HG02943 (cell line): ENCODE measurements around the gene PRCD.
"Not testable (repeated sequence)": the region's sequence is repeated elsewhere in the genome, so short reads cannot be mapped to it uniquely, and the experiment has no call there.

Experiments used
- ATAC-seq: cut with Tn5 transposase; IDR thresholded peaks from one replicate; pipeline ENCODE4 v1.9.1; 2021; ENCODE audit warnings: mild to moderate bottlenecking, low read depth, moderate library complexity; ENCODE audit not compliant: unreplicated experiment

Gene PRCD

DNA sequence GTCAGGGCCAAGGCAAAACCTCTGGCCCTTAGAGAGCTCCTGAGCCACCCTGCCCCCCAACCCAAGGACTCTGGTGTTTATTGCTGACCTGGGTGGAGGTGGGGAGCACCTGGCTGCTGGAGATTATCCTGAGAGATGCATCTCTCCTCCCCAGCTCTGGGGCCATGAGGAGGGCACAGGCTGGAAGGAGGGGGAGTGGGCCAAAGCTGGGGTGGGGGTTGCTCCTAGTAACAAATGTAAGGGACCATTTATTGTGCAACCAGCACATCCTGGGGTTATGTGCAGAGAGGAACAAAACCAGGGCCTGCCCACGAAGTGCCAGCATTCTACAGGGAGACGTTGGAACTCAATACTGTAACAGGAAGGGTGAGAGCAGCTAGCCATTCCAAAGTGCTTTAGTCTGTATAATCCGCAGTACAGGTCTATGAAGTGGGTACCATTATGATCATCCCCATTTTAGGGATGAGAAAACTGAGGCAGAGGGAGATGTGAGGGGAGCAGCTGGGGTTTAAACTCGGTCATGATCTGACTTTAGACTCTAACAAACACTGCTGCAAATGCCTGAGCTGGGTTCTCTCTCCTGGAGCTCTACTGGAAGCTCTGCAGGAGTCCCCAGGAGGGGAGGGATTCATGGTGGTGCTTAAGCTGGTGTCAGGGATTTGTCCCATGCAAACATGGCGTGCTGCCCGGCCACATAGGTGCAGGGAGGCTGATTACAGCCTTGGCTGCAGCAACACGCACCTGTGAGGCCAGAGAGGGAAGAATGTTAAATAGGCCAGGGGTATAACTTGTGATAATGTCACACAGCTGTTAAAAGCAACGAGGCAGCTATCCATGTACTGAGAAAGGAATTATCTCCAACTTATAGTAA, 37.3 kb upstream of the PRCD start:
- no peak for ATAC-seq

DNA sequence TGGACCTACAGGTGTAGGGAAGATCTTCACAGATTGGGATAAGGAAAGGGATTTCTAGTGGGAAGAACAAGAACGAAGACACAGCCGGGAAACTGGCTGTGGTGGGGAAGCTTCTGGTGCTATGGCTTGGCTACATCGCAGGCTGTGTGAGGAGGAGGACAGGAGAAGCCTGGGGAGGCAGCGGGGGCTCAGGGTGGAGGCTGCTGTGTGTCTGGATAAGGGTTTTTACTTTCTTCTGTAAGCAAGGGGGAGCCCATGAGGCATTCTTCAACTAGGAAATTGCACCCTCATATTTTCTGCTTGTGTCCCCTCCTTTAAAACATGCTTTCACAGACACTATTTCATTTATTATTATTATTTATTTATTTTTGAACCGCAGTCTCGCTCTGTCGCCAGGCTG, 35.7 kb upstream of the PRCD start:
- no peak for ATAC-seq

DNA sequence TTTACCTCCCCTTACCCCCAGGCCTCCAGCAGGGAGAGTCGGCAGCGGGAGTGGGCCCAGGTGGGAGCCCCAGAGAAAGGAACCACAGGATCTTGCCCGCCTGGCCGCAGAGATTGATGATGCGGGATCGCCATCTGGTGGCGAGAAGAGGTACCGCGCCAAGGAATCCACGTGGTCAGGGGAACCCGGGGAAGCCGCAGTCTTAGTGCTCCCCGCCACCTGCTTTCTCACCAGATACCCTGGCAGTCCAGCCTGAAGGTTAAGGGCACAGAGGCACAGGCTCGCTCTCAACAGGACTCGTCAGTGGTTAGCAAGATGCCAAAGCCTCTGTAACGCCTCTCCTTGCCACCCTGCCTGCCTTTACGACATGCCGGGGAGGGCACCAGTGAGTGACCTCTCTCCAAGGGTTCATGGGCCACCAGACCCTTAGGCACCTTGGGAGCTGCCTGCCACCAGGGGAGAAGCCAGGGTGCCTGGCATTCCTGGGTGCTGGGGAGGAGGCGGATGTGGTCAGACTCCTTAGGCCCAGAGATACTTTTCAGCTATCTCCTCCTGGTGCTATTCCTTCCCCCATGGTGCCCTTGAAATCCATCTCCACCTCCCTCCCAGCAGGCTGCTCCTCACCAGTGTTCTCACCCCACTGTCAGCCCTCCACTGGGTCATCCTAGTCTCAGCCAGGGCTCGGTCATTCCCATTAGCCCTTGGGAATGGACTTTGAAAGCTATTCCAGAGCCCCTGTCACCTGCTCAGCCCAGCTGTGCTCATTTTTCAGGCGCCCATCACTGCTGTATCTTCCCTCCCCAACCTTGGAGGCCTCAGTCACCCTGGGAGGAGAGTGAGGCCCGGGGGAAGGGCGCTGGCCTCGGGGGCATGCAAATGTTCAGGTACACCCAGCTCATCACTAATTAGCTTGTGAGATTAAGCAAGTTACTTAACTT, 33.2 kb upstream of the PRCD start:
- ATAC-seq = no peak

DNA sequence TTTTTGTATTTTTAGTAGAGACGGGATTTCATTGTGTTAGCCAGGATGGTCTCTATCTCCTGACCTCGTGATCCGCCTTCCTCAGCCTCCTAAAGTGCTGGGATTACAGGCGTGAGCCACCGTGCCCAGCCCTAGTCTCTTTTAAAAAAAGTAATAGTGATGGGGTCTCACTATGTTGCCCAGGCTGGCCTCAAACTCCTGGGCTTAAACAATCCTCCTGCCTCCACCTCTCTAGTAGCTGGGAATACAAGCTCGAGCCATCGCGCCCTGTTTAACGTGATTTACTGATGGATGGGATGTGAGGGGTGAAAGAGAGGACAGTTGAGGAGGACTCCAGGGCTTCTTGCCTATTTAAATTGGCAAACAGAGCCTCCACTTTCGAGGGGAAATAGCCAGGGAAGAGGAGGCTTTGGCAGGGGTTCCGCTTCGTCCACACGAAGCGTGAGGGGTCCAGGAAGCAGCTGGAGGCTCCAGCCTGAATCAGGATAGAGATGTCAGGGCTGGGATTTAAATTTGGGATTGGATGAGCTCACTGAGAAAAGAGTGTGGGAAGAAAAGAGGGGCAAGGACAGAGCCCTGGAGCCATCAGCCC, 31.3 kb upstream of the PRCD start:
- ATAC-seq = not testable (repeated sequence)

DNA sequence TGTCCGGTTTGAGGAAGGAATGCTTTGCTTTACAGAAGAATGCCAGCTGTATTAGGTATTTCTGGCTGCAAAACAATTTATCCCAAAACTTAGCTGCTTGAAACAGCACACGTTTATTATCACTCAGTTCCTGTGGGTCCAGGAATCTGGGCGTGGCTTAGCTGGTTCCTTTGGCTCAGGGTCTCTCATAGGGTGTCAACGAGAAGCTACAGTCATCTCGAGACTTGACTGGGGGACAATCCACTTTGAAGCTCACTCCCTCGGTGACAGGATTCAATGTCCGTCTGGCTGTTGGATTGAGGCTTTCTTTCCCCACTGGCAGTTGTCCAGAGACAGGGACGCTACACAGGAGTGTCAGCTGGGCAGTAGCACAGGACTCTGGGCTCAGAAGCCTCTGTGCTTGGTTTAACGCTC, 29.0 kb upstream of the PRCD start:
- ATAC-seq = no peak

DNA sequence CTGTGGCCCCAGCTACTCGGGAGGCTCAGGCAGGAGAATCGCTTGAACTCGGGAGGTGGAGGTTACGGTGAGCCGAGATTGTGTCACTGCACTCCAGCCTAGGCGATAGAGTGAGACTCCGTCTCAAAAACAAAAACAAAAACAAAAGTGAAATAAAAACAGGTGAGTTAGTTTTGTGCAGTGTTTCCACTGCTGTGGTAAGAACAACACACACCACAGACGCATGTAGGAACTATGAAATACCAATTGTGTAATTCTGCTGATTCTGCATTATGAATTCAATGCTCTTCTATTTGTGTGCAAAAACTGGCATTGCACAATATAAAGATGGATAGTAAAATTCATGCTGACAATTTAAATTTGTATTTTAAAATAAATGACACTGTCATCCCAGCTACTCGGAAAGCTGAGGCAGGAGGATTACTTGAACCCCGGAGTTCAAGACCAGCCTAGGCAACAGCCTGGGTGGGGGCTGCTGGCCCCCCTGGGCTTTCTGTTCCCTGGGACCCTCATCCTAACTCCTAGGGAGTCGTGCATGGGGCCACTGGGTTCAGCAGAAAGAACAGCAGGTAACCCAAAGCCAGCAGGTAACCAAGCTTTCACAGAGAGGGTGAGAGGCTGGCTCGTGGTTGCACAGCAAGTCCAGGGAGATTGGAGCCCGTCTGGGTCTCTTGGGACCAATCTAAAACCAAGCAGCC, 28.0 kb upstream of the PRCD start:
- ATAC-seq = no peak

- no peak for ATAC-seq
These were observed 27.2 kb upstream of the PRCD start for GRCh38 chr17:76512366-76513305.

GRCh38 chr17:76513306-76513692, 26.5 kb upstream of the PRCD start:
- ATAC-seq = no peak

DNA sequence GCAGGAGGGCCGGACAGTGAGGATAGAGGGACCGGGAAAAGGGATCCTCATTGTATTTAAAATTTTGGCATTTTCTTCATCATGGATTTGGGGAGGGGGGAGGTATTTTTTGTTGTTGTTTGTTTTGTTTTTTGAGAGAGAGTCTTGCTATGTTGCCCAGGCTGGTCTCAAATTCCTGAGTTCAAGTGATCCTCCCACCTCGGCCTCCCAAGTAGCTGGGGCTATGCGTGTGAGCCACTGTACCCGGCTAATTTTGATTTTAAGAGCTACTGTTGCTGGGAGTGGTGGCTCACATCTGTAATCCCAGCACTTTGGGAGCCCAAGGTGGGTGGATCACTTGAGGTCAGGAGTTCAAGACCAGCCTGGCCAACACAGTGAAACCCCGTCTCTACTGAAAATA, 25.5 kb upstream of the PRCD start:
- not testable (repeated sequence) for ATAC-seq

- no peak for ATAC-seq
These were observed 24.4 kb upstream of the PRCD start for GRCh38 chr17:76515274-76515949.

DNA sequence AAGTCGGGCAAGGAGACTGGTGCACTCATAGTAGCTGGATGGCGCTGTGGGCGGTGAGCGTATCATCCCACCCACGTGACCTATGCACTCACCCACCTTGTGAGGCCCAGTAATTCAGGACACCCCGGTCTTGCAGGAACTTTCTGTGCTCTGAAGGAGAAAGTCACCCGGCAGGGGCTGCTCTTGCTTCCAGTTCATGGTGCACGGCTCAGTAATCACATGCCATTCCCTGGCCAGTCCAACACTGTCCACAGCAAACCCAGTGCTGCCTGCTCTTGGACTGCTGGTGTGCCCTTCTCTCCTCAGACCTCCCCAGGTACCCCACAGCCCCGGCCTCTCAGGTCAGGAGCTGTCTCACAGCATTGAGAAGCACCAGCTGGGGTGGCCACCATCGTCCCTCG, 22.2 kb upstream of the PRCD start:
- no peak for ATAC-seq

- no peak for ATAC-seq
These were observed 20.5 kb upstream of the PRCD start for GRCh38 chr17:76519048-76519966.

DNA sequence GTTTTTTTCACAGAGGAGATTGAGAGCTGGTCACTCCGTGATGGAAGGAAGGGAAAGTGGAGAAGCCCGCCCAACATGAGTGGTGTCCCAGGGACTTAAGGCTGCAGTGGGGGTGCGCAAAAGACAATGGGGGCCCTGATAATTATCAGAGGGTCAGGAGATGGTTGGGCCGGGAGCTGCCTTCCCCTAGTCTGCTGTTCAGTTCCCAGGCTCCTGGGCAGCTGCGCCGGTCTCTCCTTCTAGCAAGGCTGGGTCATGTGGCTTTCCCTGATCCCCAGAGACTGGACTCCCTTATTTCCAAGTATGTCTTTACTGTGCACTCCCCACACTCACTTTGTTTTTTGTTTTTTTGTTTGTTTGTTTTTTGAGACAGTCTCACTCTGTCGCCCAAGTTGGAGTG, 18.6 kb upstream of the PRCD start:
- ATAC-seq = no peak

GRCh38 chr17:76521683-76522082, 18.2 kb upstream of the PRCD start:
- ATAC-seq = not testable (repeated sequence)

GRCh38 chr17:76523084-76524037, 16.5 kb upstream of the PRCD start:
- ATAC-seq = no peak

DNA sequence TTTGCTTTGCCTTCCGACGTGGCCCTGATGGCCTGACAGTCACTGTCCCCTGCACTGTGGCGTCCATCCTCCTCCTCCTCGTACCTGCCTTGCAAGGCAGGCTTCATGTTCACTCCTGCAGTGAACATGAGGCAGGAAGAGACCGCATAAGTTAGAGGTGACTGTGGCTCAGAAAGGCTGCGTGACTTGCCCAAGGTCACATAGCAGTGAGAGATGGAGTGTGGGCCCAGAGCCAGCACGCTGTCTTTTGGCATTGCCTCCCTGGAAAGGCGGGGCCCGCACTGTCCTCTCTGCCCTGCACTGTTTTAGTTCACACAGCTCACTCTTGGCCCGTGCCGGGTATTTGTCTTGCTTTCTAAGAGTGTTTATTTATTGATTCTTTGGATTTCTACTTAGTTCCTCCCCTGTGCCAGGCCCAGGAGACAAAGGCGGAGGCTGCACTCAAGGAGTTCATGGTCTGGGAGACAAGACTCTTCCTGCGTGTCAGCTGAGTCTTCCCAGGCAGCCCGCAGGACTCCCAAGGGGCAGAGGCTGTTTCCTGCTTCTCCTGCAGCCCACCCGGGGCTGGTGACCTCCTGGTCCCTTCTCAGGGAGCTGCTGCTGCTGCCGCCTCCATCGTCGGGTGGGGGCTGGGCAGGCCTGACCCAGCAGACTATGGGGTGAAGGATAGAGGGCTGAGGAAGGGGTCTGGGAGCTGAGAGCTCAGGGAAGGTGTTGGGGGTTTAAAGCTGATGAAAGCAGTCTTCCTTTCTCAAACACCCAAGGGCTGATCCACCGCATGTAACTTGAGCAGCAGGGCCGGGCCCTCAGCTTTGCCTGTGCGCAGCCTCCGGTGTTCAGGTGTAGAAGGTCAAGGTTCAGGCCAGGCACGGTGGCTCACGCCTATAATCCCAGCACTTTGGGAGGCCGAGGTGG, 15.0 kb upstream of the PRCD start:
- ATAC-seq = no peak
